ENCODE measurements around the gene EHMT1.

GRCh38 chr9:137613738-137614523 lies 4.9 kb upstream of the EHMT1 start:
- TF ChIP-seq RAD21 (CRISPR knock-in tag; conservative IDR thresholded peaks at IDR 0.05 in 1 of 2, IDR thresholded peaks at IDR 0.05 in 1 of 2) (no peak), CBX3 (IDR thresholded peaks at IDR 0.05; ENCODE audit: borderline replicate concordance in 1 of 2, low read length in 2 of 2) (no peak), CTCF (IDR thresholded peaks at IDR 0.05 in 2 of 3, conservative IDR thresholded peaks at IDR 0.05 in 1 of 3; ENCODE audit: insufficient read depth in 2 of 3, low read depth in 1 of 3, low read length in 3 of 3) (no peak), KDM1A (IDR thresholded peaks at IDR 0.05) (no peak), KLF13 (tag; IDR thresholded peaks at IDR 0.05; ENCODE audit: borderline replicate concordance, low read depth) (no peak), ZNF518B (CRISPR knock-in tag; IDR thresholded peaks at IDR 0.05) (no peak), SNAPC5 (CRISPR knock-in tag; IDR thresholded peaks at IDR 0.05) (no peak), ZNF41 (CRISPR knock-in tag; conservative IDR thresholded peaks at IDR 0.05) (no peak), STAG1 (CRISPR knock-in tag; IDR thresholded peaks at IDR 0.05; ENCODE audit: borderline replicate concordance) (no peak), EZH2 (IDR thresholded peaks at IDR 0.05; ENCODE audit: borderline replicate concordance, low read depth, low read length) (no peak)
